GM19238 (cell line): Measurements from ENCODE around the gene KLHL10.
"Not testable (repeated sequence)": the region's sequence is repeated elsewhere in the genome, so short reads cannot be mapped to it uniquely, and the experiment has no call there.

Experiments
- DNase-seq: peaks from one replicate; pipeline ENCODE4 v3.0.0; 2011; ENCODE audit warnings: low spot score; ENCODE audit not compliant: insufficient read length

Gene KLHL10

GRCh38 chr17:41813152-41813680, 24.4 kb upstream of the KLHL10 start:
- no peak for DNase-seq

DNA sequence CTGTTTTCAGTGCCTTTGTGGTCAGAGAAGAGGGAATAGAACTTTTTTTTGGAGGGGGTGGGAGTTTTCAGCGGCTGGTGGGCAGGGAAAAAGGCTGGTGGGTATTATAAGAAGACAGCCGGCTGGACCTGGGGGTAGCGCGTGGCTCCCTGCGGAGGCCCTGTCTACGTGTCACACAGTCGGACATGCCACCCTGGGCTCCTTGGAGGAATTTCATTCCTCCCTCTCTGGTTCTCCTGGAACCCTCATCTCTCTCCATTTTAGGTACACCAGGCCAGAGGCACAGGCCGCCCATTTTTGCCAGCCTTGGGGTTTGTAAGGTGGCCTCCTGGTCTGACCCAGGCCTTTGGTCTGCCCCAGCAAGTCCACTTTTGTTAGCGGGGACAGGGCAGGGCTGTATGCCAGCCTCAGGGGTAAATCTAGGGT, 23.9 kb upstream of the KLHL10 start:
- no peak for DNase-seq

GRCh38 chr17:41814195-41814594, 23.4 kb upstream of the KLHL10 start:
- DNase-seq = no peak

DNA sequence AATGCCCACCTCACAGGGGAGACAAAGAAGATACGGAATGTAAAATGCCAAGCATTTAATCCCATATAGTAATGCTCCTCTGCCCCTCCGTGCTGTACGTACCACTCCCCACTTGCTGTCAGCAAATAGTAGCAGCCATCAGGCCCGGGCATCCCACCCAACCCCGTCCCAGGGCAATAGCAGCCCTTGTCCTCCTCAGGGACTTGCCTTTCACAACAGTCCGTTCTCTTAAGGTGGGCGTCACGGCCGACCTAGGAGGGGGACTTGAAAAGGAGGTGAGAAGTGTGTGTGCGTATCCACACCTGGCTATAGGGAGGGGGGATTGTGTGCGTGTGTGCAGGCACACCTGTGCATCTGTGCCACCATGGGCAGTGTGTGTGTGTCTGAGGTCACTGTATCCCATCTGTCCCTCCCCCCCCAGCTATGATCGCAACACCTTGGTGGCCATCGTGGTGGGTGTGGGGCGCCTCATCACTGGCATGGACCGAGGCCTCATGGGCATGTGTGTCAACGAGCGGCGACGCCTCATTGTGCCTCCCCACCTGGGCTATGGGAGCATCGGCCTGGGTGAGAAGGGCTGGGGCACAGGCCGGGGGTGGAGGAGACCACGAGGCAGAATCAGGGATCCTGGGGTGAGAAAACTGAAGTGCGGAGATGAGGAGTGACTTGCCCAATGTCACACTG, 20.8 kb upstream of the KLHL10 start:
- no peak for DNase-seq

DNA sequence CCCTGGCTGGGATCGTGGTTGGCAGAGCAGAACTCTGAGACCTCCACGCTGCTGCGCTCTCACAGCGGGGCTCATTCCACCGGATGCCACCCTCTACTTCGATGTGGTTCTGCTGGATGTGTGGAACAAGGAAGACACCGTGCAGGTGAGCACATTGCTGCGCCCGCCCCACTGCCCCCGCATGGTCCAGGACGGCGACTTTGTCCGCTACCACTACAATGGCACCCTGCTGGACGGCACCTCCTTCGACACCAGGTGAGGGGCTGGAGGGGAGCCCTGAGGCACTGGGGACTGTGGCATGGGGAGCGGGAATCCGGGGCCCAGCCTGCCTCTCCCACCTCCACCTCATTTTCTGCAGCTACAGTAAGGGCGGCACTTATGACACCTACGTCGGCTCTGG, 19.6 kb upstream of the KLHL10 start:
- DNase-seq = no peak

GRCh38 chr17:41821776-41822175, 15.8 kb upstream of the KLHL10 start:
- no peak for DNase-seq

- no peak for DNase-seq
Measured at GRCh38 chr17:41822216-41823140, 15.1 kb upstream of the KLHL10 start.

DNA sequence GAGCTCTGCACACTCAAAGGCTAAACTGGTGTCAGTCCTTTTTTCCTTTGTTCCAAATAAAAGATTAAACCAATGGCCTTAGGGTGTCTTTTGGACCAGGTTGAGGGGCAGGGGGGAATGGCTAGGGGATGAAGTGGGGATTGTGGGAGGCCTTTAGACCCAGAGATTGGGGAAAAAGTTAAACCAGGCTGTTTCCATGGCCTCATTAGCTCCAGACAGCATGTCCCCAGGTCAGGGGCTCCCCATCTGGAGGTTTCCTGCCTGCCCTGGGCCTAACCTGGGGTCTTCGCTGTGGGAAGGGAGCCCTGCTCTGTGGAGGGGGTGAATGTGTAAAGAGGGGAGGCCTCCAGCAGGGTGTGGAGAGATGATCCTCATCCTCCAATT, 14.5 kb upstream of the KLHL10 start:
- DNase-seq = no peak

DNA sequence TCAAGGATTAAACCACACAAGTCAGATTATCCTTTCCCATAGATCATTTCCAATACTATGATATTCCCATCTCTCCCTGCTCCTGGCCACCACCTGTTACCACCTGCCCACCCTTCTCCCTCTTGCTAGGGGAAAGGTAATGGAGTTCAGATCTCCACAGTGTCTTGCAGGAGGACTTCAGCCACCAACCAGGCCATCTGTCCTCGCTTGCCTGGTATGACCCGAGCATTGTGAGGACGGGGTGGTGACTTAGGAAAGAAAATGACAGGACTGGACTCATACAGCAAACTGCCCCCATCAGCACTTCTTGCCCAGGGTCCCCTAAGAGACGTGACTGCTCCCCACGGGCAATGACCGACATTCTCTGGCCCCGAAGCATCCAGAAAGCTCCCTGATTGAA, 14.0 kb upstream of the KLHL10 start:
- DNase-seq = no peak

DNA sequence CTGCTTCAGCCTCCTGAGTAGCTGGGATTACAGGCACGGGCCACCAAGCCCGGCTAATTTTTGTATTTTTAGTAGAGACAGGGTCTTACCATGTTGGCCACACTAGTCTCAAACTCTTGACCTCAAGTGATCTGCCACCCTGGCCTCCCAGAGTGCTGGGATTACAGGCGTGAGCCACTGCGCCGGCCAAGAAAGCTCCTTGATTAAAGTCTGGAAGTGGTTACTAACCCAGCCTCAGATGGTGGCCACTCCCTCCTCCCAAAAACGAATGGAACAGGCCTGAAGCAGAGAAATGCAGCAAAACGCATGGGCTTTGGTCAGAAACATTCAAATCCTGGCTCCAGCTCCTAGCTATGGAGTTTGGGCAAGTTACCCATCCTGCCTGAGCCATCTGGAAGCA, 13.5 kb upstream of the KLHL10 start:
- no peak for DNase-seq

DNA sequence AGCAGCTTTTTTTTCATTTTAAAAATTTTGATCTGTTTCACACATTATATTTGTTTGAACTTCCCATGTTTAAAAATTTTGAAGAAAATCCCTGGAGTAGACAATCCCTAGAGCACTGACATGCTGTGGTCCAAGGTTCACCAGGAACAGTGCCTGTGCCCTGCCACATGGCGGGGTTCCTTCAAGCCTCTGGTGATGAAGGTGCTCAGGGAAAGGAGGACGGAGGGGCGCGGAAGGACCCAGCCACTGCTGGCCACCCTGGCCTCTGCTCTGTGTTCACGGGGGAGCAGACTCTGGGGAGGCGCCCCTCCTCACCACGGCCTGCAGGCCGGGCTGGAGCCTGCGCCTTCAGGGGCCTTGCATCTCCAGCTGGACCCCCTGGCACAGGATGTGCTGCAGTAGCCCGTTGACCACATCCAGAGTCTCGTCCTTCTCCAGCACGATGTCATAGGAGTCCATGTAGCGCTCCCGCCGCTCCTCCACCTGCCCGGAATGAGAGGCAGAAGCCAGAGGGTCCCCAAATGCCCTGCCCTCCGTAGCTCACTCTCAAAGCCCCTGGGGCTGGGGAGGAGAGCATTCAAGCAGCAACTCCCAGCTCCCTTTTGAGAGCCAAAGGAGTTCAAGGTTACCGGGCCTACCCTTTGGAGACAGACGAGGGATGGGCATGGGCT, 12.3 kb upstream of the KLHL10 start:
- DNase-seq = no peak

DNA sequence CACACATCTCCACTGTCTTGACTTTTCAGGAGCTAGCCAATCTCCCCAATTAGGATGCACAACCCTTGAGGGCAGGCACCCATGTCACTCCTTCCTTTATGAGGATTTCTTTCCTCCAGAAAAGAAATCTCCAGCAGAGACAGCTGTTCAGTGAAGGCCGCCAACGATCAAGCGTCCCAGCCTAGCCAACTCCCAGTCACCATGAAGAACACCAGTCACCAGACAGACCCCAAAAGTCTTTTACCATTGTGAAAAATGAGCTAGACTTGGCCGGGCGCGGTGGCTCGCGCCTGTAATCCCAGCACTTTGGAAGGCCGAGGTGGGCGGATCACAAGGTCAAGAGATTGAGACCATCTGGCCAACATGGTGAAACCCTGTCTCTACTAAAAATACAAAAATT, 7.7 kb upstream of the KLHL10 start:
- DNase-seq = not testable (repeated sequence)

DNA sequence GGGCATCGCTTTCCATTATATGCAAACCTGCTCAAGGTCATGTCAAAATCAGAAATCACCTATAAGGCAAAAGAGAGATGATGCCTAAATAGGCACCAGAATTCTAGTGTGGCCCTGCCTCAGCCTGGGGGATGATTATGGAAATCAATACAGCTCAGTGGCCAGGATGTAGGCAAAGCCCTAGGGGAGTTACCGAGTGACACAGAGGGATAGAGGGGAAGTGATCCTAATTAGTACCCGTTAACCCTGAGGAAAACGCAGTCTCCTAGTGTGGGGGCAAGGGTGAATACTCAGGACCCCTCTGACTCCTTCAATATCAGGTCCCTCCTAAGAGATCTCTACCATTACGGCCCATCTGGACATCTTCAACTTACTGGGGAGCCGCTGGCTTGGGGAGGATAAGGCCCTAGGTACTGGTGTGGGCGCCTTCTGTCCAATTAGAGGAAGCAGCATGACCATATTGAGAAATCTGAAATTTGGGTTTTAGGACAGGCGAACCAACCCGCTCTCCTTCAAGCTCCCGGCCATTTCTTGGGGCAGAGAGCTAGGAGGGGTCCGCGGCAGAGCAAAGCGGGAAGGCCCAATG, 2.3 kb upstream of the KLHL10 start:
- no peak for DNase-seq

DNA sequence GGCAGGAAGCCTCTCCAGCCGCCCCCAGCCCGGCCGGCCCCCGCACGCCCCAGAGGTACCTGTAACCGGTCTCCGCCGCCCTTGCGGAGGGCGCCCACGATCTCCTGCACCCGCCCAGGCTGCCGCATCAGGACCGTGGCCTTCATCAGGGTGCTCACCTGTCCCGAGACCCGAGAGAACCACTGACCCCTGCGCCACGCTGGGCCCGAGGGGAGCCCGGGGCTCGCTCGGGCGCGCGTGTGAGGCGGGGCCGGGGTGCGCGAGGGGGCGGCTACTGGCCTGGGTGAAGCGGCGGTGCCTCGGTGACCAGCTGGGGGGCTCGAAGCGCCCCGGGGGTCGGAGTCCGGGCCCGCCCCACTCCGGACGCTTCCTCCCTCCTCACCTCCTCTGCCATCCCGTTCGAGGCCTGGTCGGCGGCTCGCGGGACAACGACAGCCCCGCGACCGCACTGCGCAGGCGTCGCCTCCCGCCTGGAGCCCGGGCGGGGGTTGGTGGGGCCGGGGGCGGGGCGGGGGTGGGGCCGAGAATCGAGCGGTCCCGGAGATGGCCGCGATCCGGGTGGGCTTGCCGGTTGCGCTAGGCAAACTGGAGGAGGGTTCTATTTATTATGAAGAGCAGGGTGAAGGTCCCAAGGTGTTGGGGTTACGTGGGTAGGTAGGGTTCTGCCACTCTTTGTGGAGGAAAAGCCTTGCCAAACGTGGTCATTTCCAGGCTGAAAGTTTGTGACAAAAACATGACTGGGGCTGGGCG, 1.6 kb upstream of the KLHL10 start, which contains the start of gene NT5C3B:
NT5C3B (minus strand) TSS at position 433 of the 750 bp plus-strand sequence; CDS start at position 394, 39 bp downstream.
- peak; percentile 74 for DNase-seq

DNA sequence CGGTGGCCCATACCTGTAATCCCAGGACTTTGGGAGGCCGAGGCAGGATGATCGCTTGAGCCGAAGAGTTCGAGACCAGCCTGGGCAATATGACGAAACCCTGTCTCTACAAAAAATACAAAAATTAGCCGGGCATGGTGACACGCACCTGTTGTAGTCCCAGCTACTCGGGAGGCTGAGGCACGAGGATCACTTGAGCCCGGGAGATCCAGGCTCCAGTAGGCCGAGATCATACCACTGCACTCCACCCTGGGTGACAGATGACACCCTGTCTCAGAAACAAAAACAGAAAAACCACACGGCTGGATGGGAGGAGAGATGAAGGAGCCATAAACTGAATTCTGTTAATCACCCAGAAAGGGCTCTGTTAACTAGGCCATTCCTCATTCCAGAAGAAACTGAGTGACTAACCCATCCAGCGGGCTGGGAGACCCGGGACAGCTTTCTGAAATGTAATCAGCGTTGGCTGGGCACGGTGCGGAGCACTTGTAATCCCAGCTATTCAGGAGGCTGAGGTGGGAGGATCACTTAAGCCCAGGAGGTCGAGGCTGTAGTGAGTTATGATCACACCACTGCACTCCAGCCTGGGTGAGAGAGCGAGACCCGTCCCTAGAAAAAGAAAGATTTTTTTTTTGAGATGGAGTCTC, 952 bp upstream of the KLHL10 start:
- no peak for DNase-seq

DNA sequence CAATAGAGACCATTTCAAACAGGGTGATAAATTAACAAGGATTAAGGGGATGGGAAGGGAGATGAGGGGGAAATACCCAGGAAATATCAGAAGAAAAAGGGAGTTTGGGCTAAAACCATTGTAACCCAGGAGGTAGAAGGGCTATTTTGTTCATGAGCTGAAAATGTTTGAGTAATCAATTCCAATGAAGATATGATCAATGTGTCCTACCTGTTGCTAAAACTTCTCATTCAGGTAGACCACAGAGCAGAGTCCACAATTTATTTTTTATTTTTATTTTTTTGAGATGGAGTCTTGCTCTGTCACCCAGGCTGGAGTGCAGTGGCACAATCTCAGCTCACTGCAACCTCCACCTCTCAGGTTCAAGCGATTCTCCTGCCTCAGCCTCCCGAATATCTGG, 1.8 kb downstream of the KLHL10 start:
- DNase-seq = not testable (repeated sequence)

DNA sequence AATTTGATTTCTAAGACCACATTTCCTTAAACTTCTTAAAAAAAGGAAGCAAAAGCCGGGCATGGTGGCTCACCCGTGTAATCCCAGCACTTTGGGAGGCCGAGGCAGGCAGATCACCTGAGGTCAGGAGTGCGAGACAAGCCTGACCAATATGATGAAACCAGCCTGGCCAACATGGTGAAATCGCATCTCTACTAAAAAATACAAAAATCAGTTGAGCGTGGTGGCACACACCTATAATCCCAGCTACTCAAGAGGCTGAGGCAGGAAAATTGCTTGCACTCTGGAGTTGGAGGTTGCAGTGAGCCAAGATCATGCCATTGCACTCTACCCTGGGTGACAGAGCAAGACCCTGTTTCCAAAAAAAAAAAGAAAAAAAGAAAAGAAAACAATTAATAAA, 3.2 kb downstream of the KLHL10 start:
- not testable (repeated sequence) for DNase-seq

DNA sequence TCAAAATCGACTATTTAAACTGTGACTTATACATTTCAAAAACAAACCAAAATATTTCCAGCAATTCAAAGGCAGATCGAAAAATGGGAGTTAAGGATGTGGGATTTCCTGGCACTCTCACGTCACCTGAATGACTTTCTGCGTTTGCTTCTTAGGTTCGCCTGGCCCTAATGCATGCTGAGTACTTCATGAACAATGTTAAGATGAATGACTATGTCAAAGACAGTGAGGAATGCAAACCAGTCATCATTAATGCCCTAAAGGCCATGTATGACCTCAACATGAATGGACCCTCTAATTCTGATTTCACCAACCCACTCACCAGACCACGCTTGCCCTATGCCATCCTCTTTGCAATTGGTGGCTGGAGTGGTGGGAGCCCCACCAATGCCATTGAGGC, 7.3 kb downstream of the KLHL10 start:
- no peak for DNase-seq

DNA sequence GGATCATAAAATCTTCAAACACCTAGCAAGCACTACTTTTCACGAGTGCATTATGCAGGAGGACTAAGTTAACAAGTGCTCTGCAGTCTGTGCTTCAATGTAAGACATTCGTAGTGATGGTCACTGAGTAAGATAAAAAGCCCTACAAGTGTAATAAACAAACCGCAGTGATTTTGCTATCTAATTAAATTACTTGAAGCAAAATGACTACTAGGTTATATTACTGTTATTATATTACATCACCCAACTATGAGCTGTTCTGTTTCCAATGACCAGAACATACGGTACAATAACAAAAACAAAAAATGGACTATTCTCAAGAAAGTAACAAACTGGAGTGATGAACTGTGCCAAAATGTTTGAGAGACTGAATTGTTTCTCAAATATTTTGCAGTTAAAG, 11.2 kb downstream of the KLHL10 start:
- no peak for DNase-seq
